Right ventricle myocardium inferior (tissue), 1 donor: Measurements from ENCODE around the gene FOXD4L1. TPM values are rescaled to one million over a fixed set of nuclear protein-coding genes. Genes with fewer than 3 reads are reported as not detected.
A peak's percentile ranks its signal among the peaks of the same experiment; 100 is the strongest.
"Not testable (repeated sequence)": the region's sequence is repeated elsewhere in the genome, so short reads cannot be mapped to it uniquely, and the experiment has no call there.

Experiments used
- ATAC-seq: fragments of 200-7000 bp; cut with Tn5 transposase; one replicate; pipeline ENCODE4 v1.9.1; 2020; ENCODE audit warnings: mild to moderate bottlenecking, moderate library complexity
- DNase-seq: peaks from one replicate; pipeline ENCODE4 v3.0.0; 2021; ENCODE audit errors: missing footprints
- intact Hi-C: fragments of 100-400 bp; cut with DNase I; formaldehyde crosslinking; loops from one replicate; pipeline ENCODE4 v1.11.0; 2022
- total RNA-seq: library from RNA; stranded (reverse); fragmentation: NEBNext Ultra II Directional; extraction: Animal tissue kit (Norgen Biotek cat#: 25700); gene quantifications from one replicate; pipeline ENCODE4 v1.2.1, GENCODE V29; 2021
- donor health status: DM: no; HTN: yes; CAD: no; lungs with severe emphysema.

FOXD4L1 gene
- total RNA-seq, 1 donor from 2014 or later = not detected

- DNase-seq, intact Hi-C loops, ATAC-seq: not testable (repeated sequence)
Observed at GRCh38 chr2:113517025-113517424, 18.6 kb downstream of the FOXD4L1 start.

DNA sequence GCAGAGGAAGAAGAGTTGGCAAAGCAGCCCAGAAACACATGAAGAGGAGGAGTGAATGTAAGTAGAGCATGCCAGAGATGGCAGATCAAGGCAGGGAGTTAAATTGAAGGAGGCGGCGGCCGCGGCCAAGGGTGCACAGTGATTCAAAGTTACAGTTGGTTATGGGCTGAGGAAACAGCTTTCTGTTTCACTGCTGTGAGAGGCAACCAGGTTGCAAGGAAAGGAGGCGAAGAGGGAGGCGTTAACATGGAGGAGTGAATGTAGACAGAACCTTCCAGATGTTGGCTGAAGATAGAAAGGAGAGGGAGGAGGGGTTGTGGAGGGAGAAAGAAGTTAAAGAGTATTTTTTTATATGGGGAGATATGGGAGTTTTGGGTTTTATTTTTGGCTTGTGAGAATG is 22.4 kb downstream of the FOXD4L1 start:
- intact Hi-C loops, ATAC-seq, DNase-seq: not testable (repeated sequence)

DNA sequence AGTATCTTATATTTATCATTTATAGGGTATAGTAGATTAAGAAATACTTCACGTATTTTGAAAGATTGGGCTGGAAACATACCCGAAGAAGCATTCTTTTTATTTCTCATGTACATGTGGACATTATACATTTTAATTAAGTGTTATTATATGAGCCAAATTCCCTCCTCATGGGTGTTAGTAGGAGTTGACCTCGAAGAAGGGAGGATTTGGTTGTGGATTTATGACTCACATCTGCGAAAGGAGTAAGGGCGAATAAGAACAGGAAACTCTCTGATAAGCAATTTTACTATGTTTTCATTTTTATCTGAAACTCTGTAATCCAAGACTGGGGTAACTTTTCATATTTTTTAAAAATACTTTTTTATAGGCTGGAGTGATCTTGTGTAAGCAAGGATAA is 23.0 kb downstream of the FOXD4L1 start:
- intact Hi-C loops, DNase-seq, ATAC-seq: not testable (repeated sequence)

DNA sequence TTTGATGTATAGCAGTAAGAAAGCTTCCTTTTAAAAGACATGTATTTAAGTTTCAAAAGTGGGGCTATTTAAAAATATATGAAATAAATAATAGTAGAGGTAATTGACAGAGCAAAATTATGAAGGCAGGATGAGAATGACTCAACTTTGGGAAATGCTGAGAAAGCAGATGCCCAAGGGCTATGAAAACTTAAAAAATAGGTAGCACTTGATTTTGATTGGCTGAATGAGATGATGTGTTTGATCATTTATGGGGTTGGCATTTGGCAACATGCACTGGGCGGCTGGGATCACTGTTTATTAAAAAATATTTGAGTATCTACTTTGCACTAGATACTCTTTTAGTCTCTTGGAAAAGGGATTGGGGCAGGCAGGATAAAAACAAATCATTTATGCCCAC is 26.5 kb downstream of the FOXD4L1 start:
- ATAC-seq, DNase-seq, intact Hi-C loops: not testable (repeated sequence)

- peak; percentile 84 for ATAC-seq
- DNase-seq, intact Hi-C loops: not testable (repeated sequence)
Observed at GRCh38 chr2:113527350-113528045, 29.0 kb downstream of the FOXD4L1 start.

- ATAC-seq, intact Hi-C loops, DNase-seq: not testable (repeated sequence)
Observed at GRCh38 chr2:113528126-113528525, 29.7 kb downstream of the FOXD4L1 start.

DNA sequence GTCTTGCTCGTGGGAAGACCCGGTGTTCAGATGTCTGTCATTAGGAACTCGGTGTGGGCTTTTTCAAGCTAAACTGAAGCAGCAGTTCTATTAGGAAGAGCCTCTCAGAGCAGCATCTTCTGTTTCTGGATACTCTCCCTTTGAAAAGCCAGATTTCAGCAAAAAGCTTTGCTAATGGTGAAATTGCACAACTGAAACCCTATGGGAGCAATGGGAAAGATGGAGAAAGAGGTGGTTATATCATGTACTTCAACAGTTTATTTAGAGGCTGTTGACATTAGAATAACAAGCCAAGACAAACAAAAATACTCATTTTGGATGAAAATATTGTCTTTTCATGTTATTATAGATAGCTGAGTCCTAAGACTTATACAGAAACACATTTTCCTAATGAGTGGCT is 30.4 kb downstream of the FOXD4L1 start:
- ATAC-seq = peak; percentile 38
- DNase-seq, intact Hi-C loops: not testable (repeated sequence)

GRCh38 chr2:113532991-113533390 is 34.5 kb downstream of the FOXD4L1 start:
- intact Hi-C loops, ATAC-seq, DNase-seq: not testable (repeated sequence)

DNA sequence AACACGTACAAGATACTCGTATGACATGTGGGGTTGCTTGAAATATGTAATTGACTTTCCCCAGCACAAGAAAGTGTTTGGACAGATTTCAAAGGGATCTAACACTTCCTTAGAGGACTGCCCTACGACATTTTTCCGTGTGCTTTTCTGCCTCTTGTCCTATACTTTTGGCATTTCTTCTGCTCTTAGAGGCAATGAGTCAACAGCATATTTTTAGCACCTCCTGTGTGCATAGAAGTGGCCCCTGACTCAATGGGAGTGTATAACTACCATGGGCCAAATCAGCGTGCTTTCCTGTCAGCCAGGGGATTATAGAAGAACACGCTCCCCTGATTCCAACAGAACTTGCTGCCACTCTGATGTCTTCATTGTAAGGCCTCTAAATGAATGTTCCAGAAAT is 38.1 kb downstream of the FOXD4L1 start:
- intact Hi-C loops, ATAC-seq, DNase-seq: not testable (repeated sequence)

DNA sequence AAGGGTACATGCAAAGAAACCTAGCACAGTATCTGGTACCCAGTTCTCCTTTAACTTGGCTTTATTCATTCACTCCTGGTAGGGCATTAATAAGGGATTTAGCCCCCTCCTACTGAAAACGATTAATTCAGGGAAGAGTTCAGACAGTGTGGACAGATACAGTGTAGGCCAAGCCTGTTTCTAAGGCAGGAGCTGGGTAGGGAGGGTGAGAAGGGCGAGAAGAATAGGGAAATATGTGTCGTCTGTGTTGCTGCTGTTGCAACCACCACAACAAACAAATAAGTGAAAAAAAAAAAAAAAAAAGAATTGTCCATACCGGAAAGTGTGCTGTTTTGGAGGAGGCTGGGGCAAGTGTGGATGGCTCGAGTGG is 42.4 kb downstream of the FOXD4L1 start:
- ATAC-seq = peak; percentile 36
- intact Hi-C loops, DNase-seq: not testable (repeated sequence)

- DNase-seq (peak; percentile 72), ATAC-seq (peak; percentile 82)
- intact Hi-C loops = not testable (repeated sequence)
Observed at GRCh38 chr2:113541204-113541975, 42.9 kb downstream of the FOXD4L1 start.

DNA sequence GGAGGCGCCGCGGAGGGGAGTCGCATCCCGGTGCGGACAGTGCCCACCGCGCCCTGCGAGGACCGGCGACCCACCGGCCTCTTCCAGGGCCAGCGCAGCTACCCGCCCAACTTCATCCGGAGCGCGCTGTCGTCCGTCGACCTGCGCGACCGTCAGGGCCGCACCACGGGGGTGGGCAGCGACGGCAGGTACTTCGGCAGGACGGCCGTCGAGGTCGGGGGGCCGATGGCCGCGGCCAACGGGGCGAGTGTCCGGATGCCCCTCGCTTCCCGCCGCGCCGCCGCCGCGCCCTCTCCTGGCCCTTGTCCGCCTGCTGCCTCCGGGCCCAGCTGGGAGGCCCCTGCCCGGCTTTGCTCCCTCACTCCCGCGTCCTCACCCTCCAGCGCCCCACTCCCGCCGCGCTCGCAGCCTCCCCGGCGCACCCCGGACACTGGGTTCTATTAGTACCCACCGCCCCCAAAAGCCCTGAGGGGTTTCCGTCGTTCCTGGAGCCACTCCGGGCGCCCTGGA is 43.6 kb downstream of the FOXD4L1 start:
- peak; percentile 39 for DNase-seq
- intact Hi-C loops = not testable (repeated sequence)
- peak; percentile 54 for ATAC-seq

- DNase-seq, intact Hi-C loops, ATAC-seq: not testable (repeated sequence)
Observed at GRCh38 chr2:113542529-113542928, 44.1 kb downstream of the FOXD4L1 start.

Other genes with a start within 250 kb of the FOXD4L1 start
- gene PAX8, start 219.7 kb upstream of the FOXD4L1 start, total RNA-seq = 0.60 TPM
- gene ZNG1B, start 61.0 kb upstream of the FOXD4L1 start, total RNA-seq = 33.9 TPM
- gene RABL2A, start 128.6 kb downstream of the FOXD4L1 start, total RNA-seq = 5.4 TPM